ENCODE measurements around the gene BSCL2. TPM values are rescaled to one million over a fixed set of nuclear protein-coding genes. Genes with fewer than 3 reads are reported as not detected.
A peak's percentile ranks its signal among the peaks of the same experiment; 100 is the strongest.
"Not testable (repeated sequence)": the region's sequence is repeated elsewhere in the genome, so short reads cannot be mapped to it uniquely, and the experiment has no call there.

The BSCL2 gene
- total RNA-seq, 1 donor from 2014 or later = 34.6 TPM

GRCh38 chr11:62656796-62657429 lies 50.3 kb downstream of the BSCL2 start:
- no peak for DNase-seq (ENCODE audit: low spot score)
- no peak overlapping the region for H3K27ac Mint-ChIP-seq
- H3K36me3 Mint-ChIP-seq (ENCODE audit: low read depth) = peaks cover 4% of the 10 kb centered on the region
- peaks cover 22% of the 10 kb centered on the region for H3K4me1 Mint-ChIP-seq (ENCODE audit: low read depth)
- H3K9me3 Mint-ChIP-seq = no peaks in the 10 kb centered on the region
- no peak overlapping the region for H3K4me3 Mint-ChIP-seq
- H3K27me3 Mint-ChIP-seq (ENCODE audit: insufficient read depth) = no peaks in the 10 kb centered on the region
- intact Hi-C loops (cut with micrococcal nuclease) = no loop called here

- intact Hi-C loops (cut with micrococcal nuclease) = no loop called here
- Mint-ChIP-seq H3K4me3 (peak overlapping the region; percentile 65), H3K27ac (peak overlapping the region; percentile 68), H3K36me3 (ENCODE audit: low read depth) (peaks cover 4% of the 10 kb centered on the region), H3K9me3 (no peaks in the 10 kb centered on the region), H3K4me1 (ENCODE audit: low read depth) (peaks cover 25% of the 10 kb centered on the region), H3K27me3 (ENCODE audit: insufficient read depth) (no peaks in the 10 kb centered on the region)
- DNase-seq (ENCODE audit: low spot score) = no peak
These were observed 52.9 kb downstream of the BSCL2 start for GRCh38 chr11:62654297-62654696.

GRCh38 chr11:62652161-62653006 lies 54.8 kb downstream of the BSCL2 start:
- peak overlapping the region; percentile 95 for H3K27ac Mint-ChIP-seq
- intact Hi-C loops (cut with micrococcal nuclease) = loop anchor here (1.0 kb wide), 6 partner anchors 13 to 61 kb away; partner anchors contain the start of genes C11orf98, CSKMT, EML3 and TUT1
- H3K4me1 Mint-ChIP-seq (ENCODE audit: low read depth) = peaks cover 25% of the 10 kb centered on the region
- no peaks in the 10 kb centered on the region for H3K27me3 Mint-ChIP-seq (ENCODE audit: insufficient read depth)
- peak overlapping the region; percentile 99 for H3K4me3 Mint-ChIP-seq
- DNase-seq (ENCODE audit: low spot score) = no peak
- H3K36me3 Mint-ChIP-seq (ENCODE audit: low read depth) = peaks cover 7% of the 10 kb centered on the region
- no peaks in the 10 kb centered on the region for H3K9me3 Mint-ChIP-seq

GRCh38 chr11:62650283-62650682 lies 56.9 kb downstream of the BSCL2 start:
- peaks cover 38% of the 10 kb centered on the region for H3K4me1 Mint-ChIP-seq (ENCODE audit: low read depth)
- peaks cover 11% of the 10 kb centered on the region for H3K36me3 Mint-ChIP-seq (ENCODE audit: low read depth)
- H3K27ac Mint-ChIP-seq; H3K4me3 Mint-ChIP-seq; intact Hi-C loops (cut with micrococcal nuclease); DNase-seq (ENCODE audit: low spot score); H3K9me3 Mint-ChIP-seq; H3K27me3 Mint-ChIP-seq (ENCODE audit: insufficient read depth): not testable (repeated sequence)

GRCh38 chr11:62649486-62649885 lies 57.7 kb downstream of the BSCL2 start:
- Mint-ChIP-seq H3K4me1 (ENCODE audit: low read depth) (peaks cover 40% of the 10 kb centered on the region), H3K9me3 (no peaks in the 10 kb centered on the region), H3K27me3 (ENCODE audit: insufficient read depth) (no peaks in the 10 kb centered on the region), H3K4me3 (no peak overlapping the region), H3K36me3 (ENCODE audit: low read depth) (peaks cover 14% of the 10 kb centered on the region), H3K27ac (no peak overlapping the region)
- DNase-seq (ENCODE audit: low spot score) = no peak
- intact Hi-C loops (cut with micrococcal nuclease) = no loop called here

GRCh38 chr11:62648967-62649364 lies 58.3 kb downstream of the BSCL2 start:
- no peaks in the 10 kb centered on the region for H3K27me3 Mint-ChIP-seq (ENCODE audit: insufficient read depth)
- no peak for DNase-seq (ENCODE audit: low spot score)
- intact Hi-C loops (cut with micrococcal nuclease) = no loop called here

GRCh38 chr11:62648185-62648966 lies 58.8 kb downstream of the BSCL2 start:
- DNase-seq (ENCODE audit: low spot score) = no peak
- Mint-ChIP-seq H3K36me3 (ENCODE audit: low read depth) (peaks cover 17% of the 10 kb centered on the region), H3K4me3 (no peak overlapping the region), H3K4me1 (ENCODE audit: low read depth) (peaks cover 32% of the 10 kb centered on the region), H3K27ac (no peak overlapping the region), H3K9me3 (no peaks in the 10 kb centered on the region), H3K27me3 (ENCODE audit: insufficient read depth) (no peaks in the 10 kb centered on the region)
- intact Hi-C loops (cut with micrococcal nuclease) = no loop called here

More at GRCh38 chr11:62648967-62649364, 58.3 kb downstream of the BSCL2 start:
- no peak overlapping the region for H3K27ac Mint-ChIP-seq
- peaks cover 17% of the 10 kb centered on the region for H3K36me3 Mint-ChIP-seq (ENCODE audit: low read depth)
- H3K9me3 Mint-ChIP-seq = no peaks in the 10 kb centered on the region
- peaks cover 35% of the 10 kb centered on the region for H3K4me1 Mint-ChIP-seq (ENCODE audit: low read depth)
- H3K4me3 Mint-ChIP-seq = no peak overlapping the region

GRCh38 chr11:62647609-62648005 lies 59.6 kb downstream of the BSCL2 start:
- Mint-ChIP-seq H3K27ac (no peak overlapping the region), H3K4me1 (ENCODE audit: low read depth) (peaks cover 30% of the 10 kb centered on the region), H3K36me3 (ENCODE audit: low read depth) (peaks cover 16% of the 10 kb centered on the region), H3K4me3 (peak overlapping the region; percentile 5), H3K9me3 (no peaks in the 10 kb centered on the region), H3K27me3 (ENCODE audit: insufficient read depth) (no peaks in the 10 kb centered on the region)
- intact Hi-C loops (cut with micrococcal nuclease) = no loop called here
- no peak for DNase-seq (ENCODE audit: low spot score)

- intact Hi-C loops (cut with micrococcal nuclease) = loop anchor here (1.0 kb wide), 12 partner anchors 18 to 209 kb away; partner anchors contain the start of genes C11orf98, CSKMT, EML3 and HNRNPUL2
These were observed 60.2 kb downstream of the BSCL2 start for GRCh38 chr11:62646825-62647608.

GRCh38 chr11:62645946-62646824 lies 61.0 kb downstream of the BSCL2 start, which contains the start of gene GANAB:
TSS of gene GANAB (minus strand) at chr11:62646613. CDS start at chr11:62646599, 14 bp downstream.
- H3K36me3 Mint-ChIP-seq (ENCODE audit: low read depth) = peaks cover 13% of the 10 kb centered on the region
- H3K9me3 Mint-ChIP-seq = no peaks in the 10 kb centered on the region
- peak within 1 kb of the TSS; percentile 100 for H3K4me3 Mint-ChIP-seq
- H3K27me3 Mint-ChIP-seq (ENCODE audit: insufficient read depth) = no peaks in the 10 kb centered on the region
- peak within 1 kb of the TSS; percentile 98 for H3K27ac Mint-ChIP-seq
- DNase-seq (ENCODE audit: low spot score) = peak; percentile 97
- intact Hi-C loops (cut with micrococcal nuclease) = loop anchor here (1.0 kb wide), 12 partner anchors 19 to 210 kb away; partner anchors contain the start of genes C11orf98, CSKMT, EML3 and HNRNPUL2
- peaks cover 25% of the 10 kb centered on the region for H3K4me1 Mint-ChIP-seq (ENCODE audit: low read depth)

More at GRCh38 chr11:62646825-62647608, 60.2 kb downstream of the BSCL2 start:
- Mint-ChIP-seq H3K36me3 (ENCODE audit: low read depth) (peaks cover 13% of the 10 kb centered on the region), H3K27me3 (ENCODE audit: insufficient read depth) (no peaks in the 10 kb centered on the region), H3K4me3 (peak overlapping the region; percentile 100), H3K9me3 (no peaks in the 10 kb centered on the region), H3K4me1 (ENCODE audit: low read depth) (peaks cover 24% of the 10 kb centered on the region), H3K27ac (peak overlapping the region; percentile 98)
- no peak for DNase-seq (ENCODE audit: low spot score)

- Mint-ChIP-seq H3K9me3 (no peaks in the 10 kb centered on the region), H3K27ac (peak overlapping the region; percentile 98), H3K4me3 (peak overlapping the region; percentile 100), H3K4me1 (ENCODE audit: low read depth) (peaks cover 31% of the 10 kb centered on the region), H3K36me3 (ENCODE audit: low read depth) (peaks cover 15% of the 10 kb centered on the region), H3K27me3 (ENCODE audit: insufficient read depth) (no peaks in the 10 kb centered on the region)
- no peak for DNase-seq (ENCODE audit: low spot score)
- intact Hi-C loops (cut with micrococcal nuclease) = no loop called here
These were observed 61.6 kb downstream of the BSCL2 start for GRCh38 chr11:62645671-62645945.
